ENCODE results near the gene PMAIP1.

Gene PMAIP1

GRCh38 chr18:59915606-59916005 lies 15.8 kb downstream of the PMAIP1 start:
- peak; percentile 30 for DNase-seq

DNA sequence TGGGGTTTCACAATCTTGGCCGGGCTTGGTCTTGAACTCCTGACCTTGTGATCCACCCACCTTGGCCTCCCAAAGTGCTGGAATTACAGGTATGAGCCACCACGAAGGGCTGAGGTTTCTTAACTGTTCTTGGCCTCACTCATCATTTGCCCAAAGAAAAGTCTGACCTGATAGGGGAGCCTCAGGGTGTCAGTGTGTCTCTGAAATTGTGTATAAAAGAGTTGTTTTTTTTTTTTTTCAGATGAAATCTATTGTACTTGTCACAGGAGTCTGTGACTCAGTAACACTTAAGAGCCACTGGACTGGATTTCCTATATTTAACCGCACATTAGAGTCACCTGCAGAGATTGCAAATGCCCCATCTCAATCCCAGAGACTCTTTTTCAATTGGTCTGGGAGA lies 16.9 kb downstream of the PMAIP1 start:
- no peak for DNase-seq

- peak; percentile 40 for DNase-seq
These were observed 17.6 kb downstream of the PMAIP1 start for GRCh38 chr18:59917422-59917821.

DNA sequence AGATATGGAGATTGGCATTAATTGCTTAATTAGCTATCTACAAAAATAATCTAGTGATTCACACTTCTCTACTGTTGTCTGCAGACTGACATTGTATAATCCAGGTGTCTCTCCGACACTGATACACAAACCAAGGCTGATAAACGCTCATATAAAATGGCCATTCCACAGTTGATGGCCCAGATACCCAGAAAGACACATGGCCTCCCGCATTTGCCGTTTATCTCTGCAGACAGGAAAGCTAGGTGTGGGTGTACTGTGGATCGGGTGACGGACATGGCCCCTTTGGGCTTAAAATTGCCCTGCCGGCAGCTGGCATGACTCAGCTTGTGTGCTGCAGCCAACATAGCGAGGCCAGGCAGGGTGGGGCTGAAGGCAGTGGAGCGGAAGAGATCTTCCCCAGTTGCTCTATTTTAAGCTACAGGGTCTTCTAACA lies 18.5 kb downstream of the PMAIP1 start:
- no peak for DNase-seq

DNA sequence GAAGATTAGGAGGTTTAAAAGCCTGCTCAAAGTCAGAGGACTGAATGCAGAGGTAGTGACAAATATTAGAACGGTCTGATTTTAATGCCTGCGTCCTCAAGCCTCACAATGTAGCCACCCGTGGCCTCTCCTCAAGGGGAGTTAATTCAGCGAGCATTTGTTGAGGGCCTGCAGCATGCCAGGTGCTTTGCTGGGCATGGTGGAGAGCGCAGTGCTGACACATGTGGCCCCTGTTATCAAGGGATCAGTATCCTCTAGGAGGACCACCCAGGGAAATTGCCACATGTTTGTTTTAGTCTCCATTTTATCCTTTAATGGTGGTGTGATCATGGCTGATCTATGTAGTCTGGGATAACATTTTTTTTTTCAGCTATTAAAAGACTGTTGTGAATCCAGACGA lies 19.2 kb downstream of the PMAIP1 start:
- no peak for DNase-seq

DNA sequence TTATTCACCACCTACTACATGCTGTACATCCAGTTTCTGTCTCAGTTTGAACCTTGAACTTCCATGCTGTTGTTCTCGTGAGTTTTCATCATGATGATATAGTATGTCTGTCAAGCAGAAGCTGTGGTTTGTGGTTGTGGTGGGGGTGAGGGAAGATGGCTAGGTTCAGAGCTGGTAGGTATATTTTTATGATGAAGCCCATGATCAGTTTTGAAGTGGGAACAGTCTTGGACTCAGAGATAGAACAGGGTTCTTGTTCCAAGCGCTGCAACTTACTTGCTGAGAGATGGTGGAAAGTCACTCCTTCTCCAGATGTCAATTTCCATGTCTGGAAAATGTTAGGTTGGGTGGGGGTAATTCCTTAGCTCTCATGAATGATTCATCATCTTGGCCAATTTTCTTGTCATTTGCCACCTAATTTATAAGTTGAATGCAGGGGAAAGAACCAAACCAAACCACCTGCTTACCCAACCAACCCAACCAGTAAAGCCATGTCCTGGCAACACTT lies 21.6 kb downstream of the PMAIP1 start:
- peak; percentile 73 for DNase-seq

- no peak for DNase-seq
These were observed 23.9 kb downstream of the PMAIP1 start for GRCh38 chr18:59923539-59924196.

DNA sequence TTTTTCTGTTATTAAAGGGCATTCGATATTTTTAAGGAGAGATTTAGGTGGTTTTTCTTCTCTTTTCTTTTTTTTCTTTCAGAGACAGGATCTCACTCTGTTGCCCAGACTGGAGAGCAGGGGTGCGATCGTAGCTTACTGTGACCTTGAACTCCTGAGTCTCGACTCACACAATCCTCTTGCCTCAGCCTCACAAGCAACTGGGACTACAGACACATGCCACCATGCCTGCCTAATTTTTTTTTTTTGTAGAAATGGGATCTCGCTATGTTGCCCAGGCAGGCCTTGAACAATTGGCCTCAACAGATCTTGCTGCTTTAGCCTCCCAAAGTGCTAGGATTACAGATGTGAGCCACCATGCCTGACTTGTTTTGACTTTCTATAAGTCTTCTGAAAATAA lies 26.3 kb downstream of the PMAIP1 start:
- DNase-seq, result no peak

DNA sequence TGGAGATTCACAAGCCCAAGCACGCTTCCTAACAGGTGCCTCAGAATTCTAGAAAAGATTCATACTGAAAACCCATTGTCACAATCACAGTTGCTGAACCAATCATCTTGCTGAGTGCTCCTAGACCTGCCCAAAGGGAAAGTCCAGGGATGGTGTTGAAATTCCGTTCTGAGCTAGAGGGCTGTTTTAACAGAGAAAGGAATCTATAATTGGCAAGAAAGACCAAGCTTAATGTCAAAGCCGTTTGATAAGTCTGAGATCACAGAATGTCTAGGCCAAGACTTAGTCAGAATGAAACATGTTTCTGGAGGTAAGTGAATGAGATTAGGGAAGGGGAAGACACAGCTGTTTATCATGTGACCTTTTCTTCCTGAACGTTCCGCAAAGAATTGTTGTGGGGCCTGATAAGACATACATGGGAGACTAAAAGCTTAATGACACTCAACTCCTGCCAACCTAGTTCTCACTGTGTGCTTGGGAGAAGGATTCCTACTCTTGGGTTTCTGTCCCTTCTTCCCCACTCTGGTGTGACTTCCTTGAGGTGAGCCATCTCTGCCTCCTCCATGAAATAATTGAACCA lies 27.5 kb downstream of the PMAIP1 start:
- DNase-seq, result no peak

DNA sequence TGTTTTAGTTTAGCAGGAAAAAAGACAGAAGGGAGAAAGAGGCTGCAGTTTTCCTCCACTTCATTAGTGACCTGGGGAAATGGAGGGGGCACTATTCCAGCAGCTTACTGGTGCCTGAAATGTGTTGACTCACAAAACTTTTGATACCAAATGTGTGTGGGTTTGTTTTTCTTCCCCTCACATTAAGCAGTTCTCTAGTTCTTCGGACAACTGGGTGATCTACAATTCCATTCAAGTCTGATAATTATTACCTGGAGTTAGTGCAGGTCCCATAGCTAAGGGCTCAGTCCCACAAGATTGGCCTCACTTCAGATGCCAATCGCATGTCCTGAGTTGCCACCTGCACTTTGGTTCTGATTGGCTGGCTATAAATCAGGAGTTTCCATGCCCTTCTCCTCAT lies 28.4 kb downstream of the PMAIP1 start:
- no peak for DNase-seq

GRCh38 chr18:59929621-59930295 lies 30.0 kb downstream of the PMAIP1 start:
- no peak for DNase-seq

DNA sequence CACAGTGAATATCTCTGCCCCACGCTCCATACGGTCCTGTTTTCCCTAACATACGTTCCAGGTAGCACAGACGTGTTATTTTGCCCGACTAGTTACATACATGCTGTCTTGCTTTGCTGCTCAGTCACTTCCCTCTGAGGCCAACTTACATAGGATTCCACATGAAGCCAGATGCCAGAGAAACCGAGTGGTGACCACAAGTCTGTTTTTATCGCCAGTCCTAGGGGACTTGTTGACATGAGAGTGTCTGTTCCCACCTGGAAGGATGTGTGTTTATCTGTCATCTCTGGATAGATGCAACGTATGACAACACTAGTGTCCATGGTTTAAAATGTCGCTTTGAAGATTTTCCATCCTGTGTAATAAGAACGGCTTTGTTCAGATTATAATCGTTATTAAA lies 32.6 kb downstream of the PMAIP1 start:
- no peak for DNase-seq

DNA sequence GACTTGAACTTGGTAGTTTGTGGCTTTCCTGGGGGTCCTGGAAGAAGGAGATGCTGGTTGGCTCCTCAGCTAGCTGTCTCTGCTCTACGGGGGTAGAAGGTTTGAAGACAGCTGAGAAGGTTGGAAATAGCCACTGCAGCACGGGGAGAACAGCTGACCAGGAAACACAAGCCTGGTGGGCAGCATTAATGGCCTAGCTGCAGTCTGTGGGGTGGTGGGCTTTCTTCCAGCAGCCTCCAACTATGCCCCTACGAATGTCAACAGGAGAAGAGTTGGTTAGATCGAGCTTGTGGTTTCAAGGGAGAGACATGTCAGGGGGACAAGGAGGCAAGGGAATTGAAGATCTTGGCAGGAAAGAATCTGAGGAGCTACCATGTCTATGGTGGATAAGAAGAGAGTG lies 38.9 kb downstream of the PMAIP1 start:
- DNase-seq, result no peak

DNA sequence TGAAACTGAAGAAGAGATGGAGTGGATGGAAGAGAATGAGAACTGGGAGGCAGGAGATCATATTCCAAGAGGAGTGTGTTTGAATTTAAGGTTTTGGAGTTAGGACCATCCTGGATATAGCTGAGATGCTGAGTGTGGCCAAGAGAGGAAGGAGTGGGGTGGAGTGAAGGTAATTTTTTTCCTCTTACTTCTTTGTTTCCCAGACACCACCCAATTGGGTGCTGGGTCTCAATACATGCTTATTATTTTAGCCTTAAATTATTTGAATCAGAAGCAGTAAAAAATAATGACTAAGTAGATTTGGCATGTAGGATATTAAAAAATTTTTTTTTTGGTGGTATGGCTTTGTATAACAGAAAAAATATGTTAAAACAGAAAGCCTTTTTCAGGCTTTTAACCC lies 39.3 kb downstream of the PMAIP1 start:
- DNase-seq, result no peak

DNA sequence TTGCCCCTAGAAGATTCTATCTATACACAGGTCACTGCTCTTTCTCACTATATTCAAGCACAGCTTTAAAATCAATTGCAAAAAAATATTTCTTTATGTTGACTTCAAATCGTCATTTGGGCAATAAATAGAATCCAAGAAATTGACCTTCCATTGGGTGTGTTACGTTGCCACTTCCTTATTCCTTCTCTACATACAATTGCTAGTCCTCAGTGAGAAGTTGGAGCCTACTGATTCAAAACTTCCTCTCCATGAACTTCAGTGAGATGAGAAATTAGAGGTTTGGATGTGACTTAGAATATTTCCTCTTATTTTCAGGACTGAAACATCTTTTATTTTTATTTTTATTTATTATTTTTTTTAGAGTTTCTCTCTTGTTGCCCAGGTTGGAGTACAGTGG lies 40.3 kb downstream of the PMAIP1 start:
- DNase-seq, result no peak

DNA sequence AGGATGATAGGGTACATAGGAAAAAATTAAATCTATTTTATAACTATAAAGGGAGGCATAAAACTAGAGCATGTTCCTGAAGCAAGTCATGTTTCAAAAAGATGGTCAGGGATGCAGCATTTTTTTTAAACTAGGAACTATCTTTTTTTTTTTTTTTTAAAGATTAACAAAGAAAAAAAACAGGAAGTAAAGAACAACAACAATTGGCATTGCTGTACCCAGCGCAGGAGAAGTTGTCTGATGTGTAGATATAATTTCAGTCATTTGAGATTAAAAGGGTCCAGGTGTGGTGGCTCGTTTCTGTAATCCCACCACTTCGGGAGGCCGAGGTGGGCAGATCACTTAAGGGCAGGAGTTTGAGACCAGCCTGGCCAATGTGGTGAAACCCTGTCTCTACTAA lies 41.5 kb downstream of the PMAIP1 start:
- no peak for DNase-seq

DNA sequence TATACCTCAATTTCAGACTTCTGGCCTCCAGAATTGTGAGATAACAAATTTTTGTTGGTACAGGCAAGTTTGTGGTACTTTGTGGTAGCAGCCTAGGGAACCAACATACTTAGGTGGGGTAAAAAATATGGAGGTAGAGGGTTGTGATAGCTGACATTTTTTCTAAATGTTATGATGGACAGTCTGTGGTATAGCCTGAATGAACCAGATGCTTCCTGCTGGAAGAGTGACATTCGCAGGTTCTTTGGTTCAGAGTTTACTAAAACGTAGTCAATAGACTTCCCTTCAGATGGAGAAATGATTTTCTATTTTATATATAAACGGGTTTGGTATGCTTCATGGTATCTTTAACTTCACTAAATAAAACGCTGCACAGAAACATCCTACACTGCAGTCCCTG lies 42.8 kb downstream of the PMAIP1 start:
- no peak for DNase-seq

GRCh38 chr18:59945544-59945943 lies 45.7 kb downstream of the PMAIP1 start:
- no peak for DNase-seq

DNA sequence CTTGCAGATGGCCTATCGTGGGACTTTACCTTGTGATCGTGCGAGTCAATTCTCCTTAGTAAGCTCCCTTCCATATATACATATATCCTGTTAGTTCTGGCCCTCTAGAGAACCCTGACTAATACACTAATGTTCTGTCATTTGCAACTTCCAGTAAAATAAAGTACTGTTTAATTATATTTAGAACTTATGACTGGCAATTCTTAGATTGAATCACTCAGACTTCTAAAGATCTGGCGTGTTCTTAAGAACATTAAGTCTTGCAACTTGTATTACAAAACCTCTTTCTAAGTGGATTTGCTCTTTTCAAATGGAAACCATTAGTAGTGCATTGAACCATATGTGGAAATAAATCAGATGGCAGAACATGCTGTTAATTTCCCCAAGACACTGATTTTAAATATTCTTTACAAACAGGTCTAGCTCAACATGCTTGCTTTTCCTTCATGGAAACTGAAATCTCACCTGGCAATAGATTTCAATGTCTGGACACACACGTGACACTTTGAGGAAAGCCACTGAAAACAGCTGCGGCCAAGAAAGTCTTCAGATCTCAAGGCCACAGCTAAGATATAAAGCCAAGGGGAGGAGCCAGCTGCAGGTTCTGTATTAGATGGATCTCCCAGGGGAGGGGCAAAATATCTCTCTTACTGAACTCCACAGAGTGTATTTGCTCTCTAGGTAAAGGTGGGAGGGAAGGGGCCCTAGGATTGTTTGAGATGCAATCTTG lies 50.6 kb downstream of the PMAIP1 start:
- DNase-seq, result no peak

- DNase-seq, result no peak
These were observed 51.8 kb downstream of the PMAIP1 start for GRCh38 chr18:59951591-59951990.

DNA sequence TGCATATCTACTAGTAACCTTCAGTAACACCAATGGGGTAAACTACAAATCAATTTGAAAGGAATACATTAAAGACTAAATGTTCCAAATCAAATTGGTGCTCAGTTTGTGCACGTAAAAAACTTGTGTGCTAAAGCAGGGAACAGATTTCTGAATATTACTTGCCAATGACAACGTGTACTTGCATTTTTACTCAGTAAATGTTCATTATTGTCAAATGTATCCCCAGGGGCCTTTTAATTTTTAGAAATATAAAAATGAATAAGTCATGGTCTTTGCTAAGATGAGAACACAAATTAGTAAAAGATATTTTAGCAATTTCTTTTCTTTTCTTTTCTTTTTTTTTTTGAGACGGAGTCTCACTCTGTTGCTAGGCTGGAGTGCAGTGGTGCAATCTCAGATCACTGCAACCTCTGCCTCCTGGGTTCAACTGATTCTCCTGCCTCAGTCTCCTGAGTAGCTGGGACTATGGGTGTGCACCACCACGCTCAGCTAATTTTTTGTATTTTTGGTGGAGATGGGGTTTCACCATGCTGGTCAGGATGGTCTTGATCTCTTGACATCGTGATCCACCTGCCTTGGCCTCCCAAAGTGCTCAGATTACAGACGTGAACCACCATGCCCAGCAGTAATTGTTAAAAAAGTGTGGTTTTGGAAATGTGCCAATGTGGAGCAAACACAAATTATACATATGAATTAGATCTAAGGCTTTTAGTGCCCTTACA lies 52.6 kb downstream of the PMAIP1 start:
- DNase-seq, result no peak
